Measurements from ENCODE around the gene SFT2D1. TPM values are rescaled to one million over a fixed set of nuclear protein-coding genes. Genes with fewer than 3 reads are reported as not detected.
"Not testable (repeated sequence)": the region's sequence is repeated elsewhere in the genome, so short reads cannot be mapped to it uniquely, and the experiment has no call there.

The SFT2D1 gene
- total RNA-seq, 2 experiments from 2014 or later = 27.7 to 30.5 TPM

GRCh38 chr6:166381381-166381732, 39.0 kb upstream of the SFT2D1 start:
- Mint-ChIP-seq H3K9me3 (ENCODE audit: insufficient read depth) (no peaks in the 10 kb centered on the region), H3K4me3 (peak overlapping the region; percentile 94), H3K4me1 (ENCODE audit: low read depth) (peaks cover 16% of the 10 kb centered on the region), H3K36me3 (ENCODE audit: low read depth) (no peaks in the 10 kb centered on the region), H3K27me3 (ENCODE audit: low read depth) (no peaks in the 10 kb centered on the region), H3K27ac (peak overlapping the region; percentile 86)
- ChIA-PET CTCF (interaction anchor here (0.6 to 5.2 kb wide), 44 partner anchors 8 to 148 kb away, joined by 3 to 55 read pairs (median 5); partner anchors contain the start of genes PRR18 and SFT2D1), POLR2A (interaction anchor here (0.7 to 1.4 kb wide), 3 partner anchors 40 to 105 kb away, joined by 3 to 4 read pairs (median 3); no protein-coding TSS in a partner anchor)
- ATAC-seq (no peak), DNase-seq (no peak)

GRCh38 chr6:166379800-166380199, 37.5 kb upstream of the SFT2D1 start:
- no peaks in the 10 kb centered on the region for H3K9me3 Mint-ChIP-seq (ENCODE audit: insufficient read depth)
- no peak overlapping the region for H3K27ac Mint-ChIP-seq
- POLR2A ChIA-PET = no interaction called here
- ATAC-seq = no peak
- peaks cover 16% of the 10 kb centered on the region for H3K4me1 Mint-ChIP-seq (ENCODE audit: low read depth)
- CTCF ChIA-PET = interaction anchor here (1.2 to 5.2 kb wide), 7 partner anchors 18 to 103 kb away, joined by 3 to 55 read pairs (median 32); partner anchors contain the start of gene PRR18
- no peaks in the 10 kb centered on the region for H3K27me3 Mint-ChIP-seq (ENCODE audit: low read depth)
- no peak overlapping the region for H3K4me3 Mint-ChIP-seq
- no peaks in the 10 kb centered on the region for H3K36me3 Mint-ChIP-seq (ENCODE audit: low read depth)
- DNase-seq = no peak

GRCh38 chr6:166379103-166379586, 36.8 kb upstream of the SFT2D1 start:
- CTCF ChIA-PET = interaction anchor here (0.8 to 5.2 kb wide), 7 partner anchors 12 to 102 kb away, joined by 3 to 55 read pairs (median 21); partner anchors contain the start of gene PRR18
- no peaks in the 10 kb centered on the region for H3K27me3 Mint-ChIP-seq (ENCODE audit: low read depth)
- H3K4me3 Mint-ChIP-seq = no peak overlapping the region
- DNase-seq = no peak
- H3K9me3 Mint-ChIP-seq (ENCODE audit: insufficient read depth) = no peaks in the 10 kb centered on the region
- H3K36me3 Mint-ChIP-seq (ENCODE audit: low read depth) = no peaks in the 10 kb centered on the region
- peaks cover 14% of the 10 kb centered on the region for H3K4me1 Mint-ChIP-seq (ENCODE audit: low read depth)
- ATAC-seq = no peak
- H3K27ac Mint-ChIP-seq = no peak overlapping the region
- POLR2A ChIA-PET = interaction anchor here (0.5 kb wide), 1 partner anchor 75 kb away, joined by 3 read pairs; no protein-coding TSS in a partner anchor

- Mint-ChIP-seq H3K27me3 (ENCODE audit: low read depth) (no peaks in the 10 kb centered on the region), H3K9me3 (ENCODE audit: insufficient read depth) (no peaks in the 10 kb centered on the region), H3K36me3 (ENCODE audit: low read depth) (no peaks in the 10 kb centered on the region), H3K4me3 (no peak overlapping the region), H3K27ac (no peak overlapping the region), H3K4me1 (ENCODE audit: low read depth) (peaks cover 11% of the 10 kb centered on the region)
- ChIA-PET CTCF (interaction anchor here (4.9 to 5.2 kb wide), 3 partner anchors 23 to 101 kb away, joined by 39 to 55 read pairs (median 49); no protein-coding TSS in a partner anchor), POLR2A (interaction anchor here (0.7 kb wide), 1 partner anchor 33 kb away, joined by 3 read pairs; no protein-coding TSS in a partner anchor)
- ATAC-seq = no peak
- DNase-seq = no peak
Observed at GRCh38 chr6:166377721-166378120, 35.4 kb upstream of the SFT2D1 start.

GRCh38 chr6:166375013-166375412, 32.7 kb upstream of the SFT2D1 start:
- no peak overlapping the region for H3K27ac Mint-ChIP-seq
- no peaks in the 10 kb centered on the region for H3K4me1 Mint-ChIP-seq (ENCODE audit: low read depth)
- CTCF ChIA-PET = interaction anchor here (1.7 kb wide), 1 partner anchor 62 kb away, joined by 5 read pairs; no protein-coding TSS in a partner anchor
- no peak for DNase-seq
- H3K4me3 Mint-ChIP-seq = no peak overlapping the region
- H3K36me3 Mint-ChIP-seq (ENCODE audit: low read depth) = no peaks in the 10 kb centered on the region
- no peaks in the 10 kb centered on the region for H3K9me3 Mint-ChIP-seq (ENCODE audit: insufficient read depth)
- POLR2A ChIA-PET = no interaction called here
- no peak for ATAC-seq
- no peaks in the 10 kb centered on the region for H3K27me3 Mint-ChIP-seq (ENCODE audit: low read depth)

- ATAC-seq (no peak), DNase-seq (no peak)
- Mint-ChIP-seq H3K4me1 (ENCODE audit: low read depth) (no peaks in the 10 kb centered on the region), H3K36me3 (ENCODE audit: low read depth) (peaks cover 4% of the 10 kb centered on the region), H3K9me3 (ENCODE audit: insufficient read depth) (no peaks in the 10 kb centered on the region), H3K4me3 (no peak overlapping the region), H3K27ac (no peak overlapping the region), H3K27me3 (ENCODE audit: low read depth) (no peaks in the 10 kb centered on the region)
- POLR2A ChIA-PET = no interaction called here
- CTCF ChIA-PET = no interaction called here
Observed at GRCh38 chr6:166370489-166370888, 28.1 kb upstream of the SFT2D1 start.

- peaks cover 4% of the 10 kb centered on the region for H3K36me3 Mint-ChIP-seq (ENCODE audit: low read depth)
- CTCF ChIA-PET = no interaction called here
- H3K27ac Mint-ChIP-seq = no peak overlapping the region
- H3K9me3 Mint-ChIP-seq (ENCODE audit: insufficient read depth) = no peaks in the 10 kb centered on the region
- no peaks in the 10 kb centered on the region for H3K4me1 Mint-ChIP-seq (ENCODE audit: low read depth)
- POLR2A ChIA-PET = interaction anchor here (0.5 kb wide), 1 partner anchor 61 kb away, joined by 3 read pairs; the partner anchor contains the start of gene PRR18
- no peaks in the 10 kb centered on the region for H3K27me3 Mint-ChIP-seq (ENCODE audit: low read depth)
- no peak for ATAC-seq
- no peak overlapping the region for H3K4me3 Mint-ChIP-seq
- DNase-seq = no peak
Observed at GRCh38 chr6:166369782-166370181, 27.4 kb upstream of the SFT2D1 start.

- Mint-ChIP-seq H3K4me1 (ENCODE audit: low read depth) (no peaks in the 10 kb centered on the region), H3K27me3 (ENCODE audit: low read depth) (no peaks in the 10 kb centered on the region), H3K36me3 (ENCODE audit: low read depth) (peaks cover 13% of the 10 kb centered on the region), H3K9me3 (ENCODE audit: insufficient read depth) (no peaks in the 10 kb centered on the region), H3K27ac (no peak overlapping the region), H3K4me3 (no peak overlapping the region)
- POLR2A ChIA-PET = no interaction called here
- CTCF ChIA-PET = interaction anchor here (0.6 to 2.9 kb wide), 4 partner anchors 9 to 54 kb away, joined by 3 to 11 read pairs (median 4); no protein-coding TSS in a partner anchor
- DNase-seq (no peak), ATAC-seq (no peak)
Observed at GRCh38 chr6:166366921-166367320, 24.6 kb upstream of the SFT2D1 start.

GRCh38 chr6:166365806-166366205, 23.5 kb upstream of the SFT2D1 start:
- ChIA-PET CTCF (interaction anchor here (2.9 kb wide), 1 partner anchor 16 kb away, joined by 11 read pairs; no protein-coding TSS in a partner anchor), POLR2A (no interaction called here)
- Mint-ChIP-seq H3K4me1 (ENCODE audit: low read depth) (no peaks in the 10 kb centered on the region), H3K27ac (no peak overlapping the region), H3K4me3 (no peak overlapping the region), H3K9me3 (ENCODE audit: insufficient read depth) (no peaks in the 10 kb centered on the region), H3K27me3 (ENCODE audit: low read depth) (no peaks in the 10 kb centered on the region), H3K36me3 (ENCODE audit: low read depth) (peaks cover 13% of the 10 kb centered on the region)
- DNase-seq (no peak), ATAC-seq (no peak)

GRCh38 chr6:166365221-166365620, 22.9 kb upstream of the SFT2D1 start:
- Mint-ChIP-seq H3K4me3 (no peak overlapping the region), H3K9me3 (ENCODE audit: insufficient read depth) (no peaks in the 10 kb centered on the region), H3K36me3 (ENCODE audit: low read depth) (peaks cover 13% of the 10 kb centered on the region), H3K27me3 (ENCODE audit: low read depth) (no peaks in the 10 kb centered on the region), H3K4me1 (ENCODE audit: low read depth) (no peaks in the 10 kb centered on the region), H3K27ac (no peak overlapping the region)
- DNase-seq (no peak), ATAC-seq (no peak)
- CTCF ChIA-PET = interaction anchor here (2.9 kb wide), 1 partner anchor 16 kb away, joined by 11 read pairs; no protein-coding TSS in a partner anchor
- POLR2A ChIA-PET = no interaction called here

- DNase-seq = no peak
- Mint-ChIP-seq H3K27ac (no peak overlapping the region), H3K36me3 (ENCODE audit: low read depth) (peaks cover 13% of the 10 kb centered on the region), H3K4me1 (ENCODE audit: low read depth) (no peaks in the 10 kb centered on the region), H3K27me3 (ENCODE audit: low read depth) (peaks cover 5% of the 10 kb centered on the region), H3K4me3 (no peak overlapping the region), H3K9me3 (ENCODE audit: insufficient read depth) (no peaks in the 10 kb centered on the region)
- POLR2A ChIA-PET = no interaction called here
- CTCF ChIA-PET = interaction anchor here (1.7 kb wide), 1 partner anchor 17 kb away, joined by 4 read pairs; no protein-coding TSS in a partner anchor
- no peak for ATAC-seq
Observed at GRCh38 chr6:166364456-166364855, 22.1 kb upstream of the SFT2D1 start.

- POLR2A ChIA-PET; H3K9me3 Mint-ChIP-seq (ENCODE audit: insufficient read depth); H3K4me3 Mint-ChIP-seq; ATAC-seq; DNase-seq; H3K4me1 Mint-ChIP-seq (ENCODE audit: low read depth); H3K27ac Mint-ChIP-seq: not testable (repeated sequence)
- H3K36me3 Mint-ChIP-seq (ENCODE audit: low read depth) = peaks cover 13% of the 10 kb centered on the region
- peaks cover 21% of the 10 kb centered on the region for H3K27me3 Mint-ChIP-seq (ENCODE audit: low read depth)
- CTCF ChIA-PET = interaction anchor here (1.8 kb wide), 1 partner anchor 19 kb away, joined by 5 read pairs; no protein-coding TSS in a partner anchor
Observed at GRCh38 chr6:166362427-166362826, 20.1 kb upstream of the SFT2D1 start.
